SKM-1 treated with dmso at 0.1 percent for 144 hours (cell line): ENCODE measurements around the gene RAB15.
"Not testable (repeated sequence)": the region's sequence is repeated elsewhere in the genome, so short reads cannot be mapped to it uniquely, and the experiment has no call there.

ENCODE experiments used
- DNase-seq: peaks from one replicate; lab custom pipeline; 2025; ENCODE audit not compliant: unreplicated experiment; lab: John Stamatoyannopoulos, UW

The RAB15 gene

DNA sequence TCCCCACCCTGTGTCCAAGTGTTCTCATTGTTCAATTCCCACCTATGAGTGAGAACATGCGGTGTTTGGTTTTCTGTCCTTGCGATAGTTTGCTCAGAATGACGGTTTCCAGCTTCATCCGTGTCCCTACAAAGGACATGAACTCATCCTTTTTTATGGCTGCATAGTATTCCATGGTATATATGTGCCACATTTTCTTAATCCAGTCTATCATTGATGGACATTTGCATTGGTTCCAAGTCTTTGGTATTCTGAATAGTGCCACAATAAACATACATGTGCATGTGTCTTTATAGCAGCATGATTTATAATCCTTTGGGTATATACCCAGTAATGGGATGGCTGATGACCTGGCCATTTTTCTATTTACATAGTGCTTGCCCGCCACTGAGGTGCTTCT lies 58.7 kb downstream of the RAB15 start:
- DNase-seq: not testable (repeated sequence)

GRCh38 chr14:64912261-64912660 lies 59.9 kb downstream of the RAB15 start:
- DNase-seq: no peak

DNA sequence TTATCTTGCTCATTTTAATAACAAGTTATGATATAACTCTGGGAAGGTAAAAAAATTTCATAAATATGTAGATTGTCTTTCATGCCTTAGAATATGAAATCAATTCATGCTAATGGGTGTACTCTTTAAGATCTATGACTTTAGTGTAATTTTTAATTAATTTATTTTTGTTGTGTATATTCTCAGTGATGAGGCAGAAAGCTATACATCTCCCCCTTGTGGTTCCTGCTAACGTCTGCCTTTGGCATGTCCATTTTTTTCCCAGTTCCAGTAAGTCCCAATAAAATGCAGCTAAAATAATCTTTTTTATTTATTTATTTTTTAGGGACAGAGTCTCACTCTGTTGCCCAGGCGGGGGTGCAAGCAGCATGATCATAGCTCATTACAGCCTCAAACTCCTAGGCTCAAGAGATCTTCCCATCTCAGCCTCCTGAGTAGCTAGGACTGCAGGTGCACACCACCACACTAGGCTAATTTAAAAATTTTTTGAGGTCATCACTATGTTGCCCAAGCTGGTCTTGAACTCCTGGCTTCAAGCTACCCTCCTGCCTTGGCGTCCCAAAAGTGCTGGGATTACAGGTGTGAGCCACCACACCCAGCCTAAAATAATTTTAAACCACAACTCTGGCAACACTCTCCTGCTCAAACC lies 61.2 kb downstream of the RAB15 start:
- DNase-seq: no peak

GRCh38 chr14:64906022-64906421 lies 66.1 kb downstream of the RAB15 start:
- DNase-seq: no peak

DNA sequence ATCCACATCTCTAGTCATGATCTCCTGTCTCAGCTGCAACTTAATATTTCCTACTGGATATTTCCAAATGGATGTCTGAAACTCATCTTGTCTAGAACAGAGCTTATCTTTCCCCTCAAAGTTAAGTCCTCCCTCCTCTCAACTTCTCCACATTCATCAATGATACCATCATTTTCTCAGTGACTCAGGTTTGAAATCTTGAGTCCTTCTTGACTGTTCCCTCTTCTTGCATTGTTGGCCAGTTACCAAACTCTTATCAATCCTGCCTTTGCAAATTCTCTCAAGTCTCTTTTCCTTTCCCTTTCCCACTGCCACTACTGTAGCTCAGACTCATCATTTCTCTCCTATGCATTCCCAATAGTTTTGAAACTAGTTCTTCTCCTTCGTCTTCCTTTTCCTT lies 72.2 kb downstream of the RAB15 start:
- DNase-seq: no peak
